SK-N-SH (cell line): Measurements from ENCODE around the gene TMEM106C. TPM values are rescaled to one million over a fixed set of nuclear protein-coding genes. Genes with fewer than 3 reads are reported as not detected.

Experiments
- CTCF ChIA-PET: fragments of 300-600, 350-600 bp; formaldehyde crosslinking; extraction: SDS; loops from one replicate; lab custom pipeline; 2021; lab: Yijun Ruan, JAX
- POLR2A ChIA-PET: fragments of 350-600 bp; sonication (Branson Sonifier 250); formaldehyde crosslinking; extraction: SDS; loops from one replicate; lab custom pipeline; 2020; ENCODE audit warnings: antibody characterized with exemption, inconsistent platforms; lab: Yijun Ruan, JAX
- DNase-seq: peaks from one replicate; pipeline ENCODE4 v3.0.0; 2012
- H2AFZ ChIP-seq: fragments of 200-600 bp; sonication (generic); 2 replicates; pipeline ENCODE4 v1.8.1; 2016; ENCODE audit warnings: antibody characterized with exemption, mild to moderate bottlenecking, low read depth
- H3F3A ChIP-seq: fragments of 200-600 bp; sonication (generic); replicated peaks from 2 replicates; pipeline ENCODE3; 2016; ENCODE audit warnings: antibody characterized with exemption, mild to moderate bottlenecking; ENCODE audit not compliant: insufficient read depth
- H3K27ac ChIP-seq, 2 experiments: fragments of 200-500 bp in 1 of 2; fragments of 200-600 bp in 1 of 2; sonication (Bioruptor generic) in 1 of 2; sonication (generic), shearing (Covaris generic) in 1 of 2; 2 replicates each; pipeline versions ENCODE4 v1.5.1 to v1.6.1; 2014 to 2016; ENCODE audit warnings: low read depth in 2 of 2, inconsistent platforms in 1 of 2, low read length in 1 of 2, mild to moderate bottlenecking in 1 of 2, mixed read lengths in 1 of 2
- H3K27me3 ChIP-seq: fragments of 200-600 bp; sonication (generic), shearing (Covaris generic); 2 replicates; pipeline ENCODE4 v1.6.1; 2016; ENCODE audit warnings: mixed run types; ENCODE audit not compliant: insufficient read depth
- H3K36me3 ChIP-seq, 2 experiments: fragments of 200-500 bp in 1 of 2; fragments of 200-600 bp in 1 of 2; sonication (Bioruptor generic) in 1 of 2; sonication (generic) in 1 of 2; replicated peaks in 1 of 2; 2 replicates each; pipeline versions ENCODE3 to v1.5.1; 2014 to 2016; ENCODE audit warnings: low read length in 1 of 2, mild to moderate bottlenecking in 1 of 2; ENCODE audit not compliant: insufficient read depth in 2 of 2, control insufficient read depth in 1 of 2
- H3K4me1 ChIP-seq, 2 experiments: fragments of 200-500 bp in 1 of 2; fragments of 200-600 bp in 1 of 2; sonication (Bioruptor generic) in 1 of 2; sonication (generic), shearing (Covaris generic) in 1 of 2; 2 replicates each; pipeline versions ENCODE4 v1.5.1 to v1.6.1; 2014 to 2016; ENCODE audit warnings: low read depth in 1 of 2, low read length in 1 of 2, mixed run types in 1 of 2; ENCODE audit not compliant: insufficient read depth in 2 of 2, control insufficient read depth in 1 of 2
- H3K4me2 ChIP-seq: fragments of 200-600 bp; sonication (generic), shearing (Covaris generic); 2 replicates; pipeline ENCODE4 v1.6.1; 2017; ENCODE audit warnings: mixed run types
- H3K4me3 ChIP-seq, 2 experiments: fragments of 200-500 bp in 1 of 2; fragments of 200-600 bp in 1 of 2; sonication (Bioruptor generic) in 1 of 2; sonication (generic), shearing (Covaris generic) in 1 of 2; 2 replicates each; pipeline versions ENCODE4 v1.5.1 to v1.8.1; 2014 to 2016; ENCODE audit warnings: low read depth in 2 of 2, inconsistent platforms in 1 of 2, low read length in 1 of 2, mild to moderate bottlenecking in 1 of 2, mixed read lengths in 1 of 2, moderate library complexity in 1 of 2
- H3K79me2 ChIP-seq: fragments of 200-600 bp; sonication (generic); 2 replicates; pipeline ENCODE4 v1.8.1; 2017; ENCODE audit warnings: mild to moderate bottlenecking; ENCODE audit not compliant: insufficient read depth
- H3K9ac ChIP-seq: fragments of 200-600 bp; sonication (generic); 2 replicates; pipeline ENCODE4 v1.6.1; 2017; ENCODE audit warnings: mixed run types
- H3K9me2 ChIP-seq: fragments of 200-600 bp; sonication (generic); 2 replicates; pipeline ENCODE4 v1.6.1; 2017; ENCODE audit warnings: mixed run types
- H3K9me3 ChIP-seq: fragments of 200-600 bp; sonication (generic); 2 replicates; pipeline ENCODE4 v1.6.1; 2017; ENCODE audit warnings: mixed run types, mild to moderate bottlenecking, moderate library complexity
- H4K20me1 ChIP-seq: fragments of 200-600 bp; sonication (generic); 2 replicates; pipeline ENCODE4 v1.6.1; 2017; ENCODE audit warnings: mild to moderate bottlenecking, mixed run types; ENCODE audit not compliant: insufficient read depth
- CHD2 ChIP-seq: fragments of 150-350 bp; IDR thresholded peaks from 2 replicates; pipeline ENCODE4 v1.6.1; 2018; ENCODE audit warnings: low read length; ENCODE audit not compliant: partially characterized antibody
- EP300 ChIP-seq, 2 experiments: IDR thresholded peaks; 2 replicates each; pipeline versions ENCODE4 v1.4.0 to v1.6.1; 2012; ENCODE audit warnings: borderline replicate concordance in 1 of 2, low read depth in 1 of 2, low read length in 1 of 2
- EZH2phosphoT487 ChIP-seq: fragments of 200-600 bp; sonication (generic); IDR thresholded peaks from 2 replicates; pipeline ENCODE4 v1.6.1; 2017; ENCODE audit warnings: low read depth, mixed run types, mild to moderate bottlenecking, antibody characterized with exemption, moderate library complexity, borderline replicate concordance
- FOSL2 ChIP-seq: IDR thresholded peaks from 2 replicates; pipeline ENCODE4 v1.4.0; 2012; ENCODE audit warnings: low read depth, mild to moderate bottlenecking, moderate library complexity, borderline replicate concordance
- FOXJ3 ChIP-seq: sonication (generic); formaldehyde crosslinking; IDR thresholded peaks from 2 replicates; pipeline ENCODE4 v1.5.1; 2020; ENCODE audit warnings: mild to moderate bottlenecking, missing genetic modification reagents
- FOXM1 ChIP-seq: IDR thresholded peaks from 2 replicates; pipeline ENCODE4 v1.4.0; 2012; ENCODE audit warnings: low read depth, mild to moderate bottlenecking
- GABPA ChIP-seq: IDR thresholded peaks from 2 replicates; pipeline ENCODE4 v1.4.0; 2012; ENCODE audit warnings: low read depth, mild to moderate bottlenecking
- MEF2A ChIP-seq: IDR thresholded peaks from 2 replicates; pipeline ENCODE4 v1.4.0; 2012; ENCODE audit warnings: low read depth, borderline replicate concordance
- NFIC ChIP-seq: IDR thresholded peaks from 2 replicates; pipeline ENCODE4 v1.4.0; 2012; ENCODE audit warnings: borderline replicate concordance
- POLR2AphosphoS5 ChIP-seq: IDR thresholded peaks from 2 replicates; pipeline ENCODE4 v1.6.1; 2012; ENCODE audit warnings: low read depth, low read length
- RAD21 ChIP-seq: IDR thresholded peaks from 2 replicates; pipeline ENCODE4 v1.6.1; 2012; ENCODE audit warnings: mild to moderate bottlenecking, low read length
- RCOR1 ChIP-seq: fragments of 150-350 bp; IDR thresholded peaks from 2 replicates; pipeline ENCODE4 v1.6.1; 2017; ENCODE audit warnings: antibody characterized with exemption, low read length
- REST ChIP-seq: IDR thresholded peaks from 2 replicates; pipeline ENCODE4 v1.6.1; 2012; ENCODE audit warnings: mild to moderate bottlenecking, low read depth, low read length, moderate library complexity
- RXRA ChIP-seq: IDR thresholded peaks from 2 replicates; pipeline ENCODE4 v1.4.0; 2012; ENCODE audit warnings: low read depth, mild to moderate bottlenecking, borderline replicate concordance
- TAF1 ChIP-seq: IDR thresholded peaks from 2 replicates; pipeline ENCODE4 v1.6.1; 2012; ENCODE audit warnings: low read depth, mild to moderate bottlenecking, low read length, moderate library complexity, borderline replicate concordance
- TCF12 ChIP-seq: IDR thresholded peaks from 2 replicates; pipeline ENCODE4 v1.4.0; 2012
- USF1 ChIP-seq: IDR thresholded peaks from 2 replicates; pipeline ENCODE4 v1.4.0; 2012; ENCODE audit warnings: low read depth, borderline replicate concordance
- WGBS: methylation state at CpG from one replicate; pipeline ENCODE4 v1.1.6; 2017; ENCODE audit warnings: low lambda C conversion rate; 5-methylcytosine and 5-hydroxymethylcytosine counted together
- polyA plus RNA-seq, 3 experiments: library from polyadenylated mRNA; depleted of rRNA; stranded (reverse); fragments of >200 nt; gene quantifications; 2 replicates each; pipeline ENCODE4 v1.2.3, GENCODE V29; 2012
- TF ChIP-seq, protein P1 (sequence below): fragments of 150-350 bp; IDR thresholded peaks from 2 replicates; pipeline ENCODE4 v1.6.1; 2017; ENCODE audit warnings: antibody characterized with exemption, low read length, low read depth, borderline replicate concordance
- TF ChIP-seq, protein P2 (sequence below): IDR thresholded peaks from 2 replicates; pipeline ENCODE4; 2012

Gene TMEM106C
- polyA plus RNA-seq, 1 of the 3 experiments (the other 2 are of a cell fraction), result 133 TPM

GRCh38 chr12:47965581-47965980 lies 2.2 kb downstream of the TMEM106C start:
- H3K36me3 ChIP-seq, result peaks cover 10 to 34% of the 10 kb centered on the region in 2 experiments
- WGBS, result 98% methylated on average over 3 of the region's 3 CpGs
- H3K9ac ChIP-seq, result no peak overlapping the region
- H4K20me1 ChIP-seq, result no peaks in the 10 kb centered on the region
- H3K9me3 ChIP-seq, result no peaks in the 10 kb centered on the region
- H3K4me2 ChIP-seq, result no peak overlapping the region
- H3K27ac ChIP-seq, result no peak overlapping the region
- no peaks in the 10 kb centered on the region for H3F3A ChIP-seq
- no peaks in the 10 kb centered on the region for H3K9me2 ChIP-seq
- peaks cover 0 to 6% of the 10 kb centered on the region in 2 experiments; a peak in 1 of 4 replicates for H3K4me1 ChIP-seq
- no peak overlapping the region for H3K4me3 ChIP-seq
- no peak for DNase-seq
- ChIA-PET POLR2A (no interaction called here), CTCF (interaction anchor here (1.3 to 6.7 kb wide), 3 partner anchors 8 to 61 kb away, joined by 5 to 89 read pairs (median 29); partner anchors contain the start of gene VDR)
- no peaks in the 10 kb centered on the region for H3K27me3 ChIP-seq
- TF ChIP-seq EZH2phosphoT487 (no peak), FOXM1 (no peak), FOXJ3 (CRISPR knock-in tag) (no peak), MEF2A (no peak), RXRA (no peak), TCF12 (no peak), FOSL2 (no peak), REST (no peak), GABPA (no peak), NFIC (no peak), TAF1 (no peak), RCOR1 (no peak), POLR2AphosphoS5 (no peak), RAD21 (no peak), USF1 (no peak), EP300 (IDR thresholded peaks at IDR 0.05; ENCODE audit: borderline replicate concordance in 1 of 2, low read depth in 1 of 2, low read length in 1 of 2) (no peak), CHD2 (no peak)
- TF ChIP-seq, protein P1, sequence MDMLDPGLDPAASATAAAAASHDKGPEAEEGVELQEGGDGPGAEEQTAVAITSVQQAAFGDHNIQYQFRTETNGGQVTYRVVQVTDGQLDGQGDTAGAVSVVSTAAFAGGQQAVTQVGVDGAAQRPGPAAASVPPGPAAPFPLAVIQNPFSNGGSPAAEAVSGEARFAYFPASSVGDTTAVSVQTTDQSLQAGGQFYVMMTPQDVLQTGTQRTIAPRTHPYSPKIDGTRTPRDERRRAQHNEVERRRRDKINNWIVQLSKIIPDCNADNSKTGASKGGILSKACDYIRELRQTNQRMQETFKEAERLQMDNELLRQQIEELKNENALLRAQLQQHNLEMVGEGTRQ, result no peak
- TF ChIP-seq, protein P2, sequence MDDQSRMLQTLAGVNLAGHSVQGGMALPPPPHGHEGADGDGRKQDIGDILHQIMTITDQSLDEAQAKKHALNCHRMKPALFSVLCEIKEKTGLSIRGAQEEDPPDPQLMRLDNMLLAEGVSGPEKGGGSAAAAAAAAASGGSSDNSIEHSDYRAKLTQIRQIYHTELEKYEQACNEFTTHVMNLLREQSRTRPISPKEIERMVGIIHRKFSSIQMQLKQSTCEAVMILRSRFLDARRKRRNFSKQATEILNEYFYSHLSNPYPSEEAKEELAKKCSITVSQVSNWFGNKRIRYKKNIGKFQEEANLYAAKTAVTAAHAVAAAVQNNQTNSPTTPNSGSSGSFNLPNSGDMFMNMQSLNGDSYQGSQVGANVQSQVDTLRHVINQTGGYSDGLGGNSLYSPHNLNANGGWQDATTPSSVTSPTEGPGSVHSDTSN, result no peak
- H2AFZ ChIP-seq, result no peak overlapping the region
- peaks cover 4% of the 10 kb centered on the region; the same call in 1 of the 2 replicates for H3K79me2 ChIP-seq
